ENCODE data around the gene BARHL2.

- TF ChIP-seq ELF4 (CRISPR knock-in tag; IDR thresholded peaks at IDR 0.05; ENCODE audit: low read depth): no peak
- TF ChIP-seq ZNF671 (CRISPR knock-in tag; IDR thresholded peaks at IDR 0.05): no peak
- no peak for TF ChIP-seq CTCF (IDR thresholded peaks at IDR 0.05)
- TF ChIP-seq ZSCAN18 (CRISPR knock-in tag; IDR thresholded peaks at IDR 0.05): no peak
- TF ChIP-seq SMAD4 (CRISPR knock-in tag; IDR thresholded peaks at IDR 0.05): no peak
- no peak for TF ChIP-seq TEAD1 (CRISPR knock-in tag; IDR thresholded peaks at IDR 0.05)
- TF ChIP-seq FOXP1 (CRISPR knock-in tag; IDR thresholded peaks at IDR 0.05; ENCODE audit: borderline replicate concordance): no peak
- TF ChIP-seq PRRX2 (CRISPR knock-in tag; IDR thresholded peaks at IDR 0.05): no peak
- TF ChIP-seq KAT7 (CRISPR knock-in tag; IDR thresholded peaks at IDR 0.05; ENCODE audit: borderline replicate concordance): no peak
- no peak for TF ChIP-seq FOXJ3 (CRISPR knock-in tag; IDR thresholded peaks at IDR 0.05; ENCODE audit: borderline replicate concordance)
- TF ChIP-seq ZNF232 (CRISPR knock-in tag; IDR thresholded peaks at IDR 0.05): no peak
Measured at GRCh38 chr1:90705956-90706355, 11.1 kb downstream of the BARHL2 start.
